ENCODE measurements around the gene WNT3A. TPM values are rescaled to one million over a fixed set of nuclear protein-coding genes. Genes with fewer than 3 reads are reported as not detected.

The WNT3A gene
- total and polyA plus RNA-seq, 9 of the 15 experiments (the other 6 are each of a cell fraction or from before 2014, with no cell fraction given) = not detected

DNA sequence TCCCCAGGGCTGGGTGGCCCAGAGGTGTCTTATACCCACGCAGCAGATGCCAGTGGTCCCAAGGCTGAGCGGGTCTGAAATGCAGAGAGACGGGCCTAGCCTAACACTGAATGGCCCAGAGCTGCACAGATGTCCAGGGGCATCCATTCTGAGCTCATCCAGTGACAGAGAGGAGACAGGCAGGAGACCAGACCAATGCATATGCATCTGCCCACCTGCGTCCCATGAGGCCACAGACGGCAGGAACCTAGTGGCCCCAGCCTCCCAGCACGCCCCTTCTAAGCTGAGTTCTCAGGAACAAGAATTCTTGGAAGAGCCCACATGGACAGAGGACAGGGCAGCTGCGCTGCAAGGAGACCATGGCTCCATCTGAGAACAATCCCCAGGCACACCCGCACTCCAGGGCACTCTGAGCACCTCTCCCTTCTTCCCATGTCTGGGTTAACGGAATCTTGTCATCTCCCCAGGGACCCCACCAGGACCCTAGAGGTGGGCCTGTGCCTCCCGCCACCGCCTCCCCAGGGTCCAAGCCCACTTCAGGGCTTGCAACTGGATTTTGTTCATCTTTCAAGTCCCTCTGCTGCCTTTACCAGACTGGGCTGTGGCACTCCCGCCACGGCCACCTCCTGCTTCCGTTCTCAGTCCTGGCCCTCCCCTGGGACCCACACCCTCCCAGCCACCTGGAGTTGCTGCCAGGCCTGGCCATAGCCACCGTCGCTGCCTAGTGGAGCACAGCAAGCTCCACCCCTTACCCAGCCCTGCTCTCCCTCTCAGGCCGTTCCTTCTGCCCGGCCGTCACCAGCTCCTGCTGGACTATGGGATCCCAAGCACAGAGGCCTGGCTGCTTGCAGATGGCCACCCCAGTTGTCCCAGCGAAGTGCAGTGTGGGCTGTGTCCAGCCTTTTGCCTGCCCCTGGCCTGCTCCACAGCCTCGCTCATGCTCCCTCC lies 3.3 kb downstream of the WNT3A start:
- FAIRE-seq (no peak), DNase-seq (ENCODE audit: extremely low read depth in 1 of 4, low spot score in 3 of 4) (peak in 1 of 4 experiments; percentile 8), ATAC-seq (peak; percentile 15)
- ChIA-PET CTCF (ENCODE audit: low intra/inter-chr PET ratio) (no interaction called here), POLR2A (interaction anchor here (0.7 kb wide), 1 partner anchor 10 kb away, joined by 3 read pairs; no protein-coding TSS in a partner anchor)
- peaks cover 0 to 39% of the 10 kb centered on the region in 2 experiments; a peak in 2 of 5 replicates for H3K4me1 ChIP-seq (replicated peaks in 1 of 2; ENCODE audit: control insufficient read depth in 2 of 2, insufficient read depth in 2 of 2, low read length in 2 of 2)
- no peaks in the 10 kb centered on the region for H3K79me2 ChIP-seq (ENCODE audit: control insufficient read depth, insufficient read depth, low read length)
- no peak overlapping the region for H3K4me2 ChIP-seq (ENCODE audit: insufficient read depth, low read length)
- no peak overlapping the region for H3K4me3 ChIP-seq
- no peaks in the 10 kb centered on the region for H3K36me3 ChIP-seq (ENCODE audit: control insufficient read depth, insufficient read depth, low read length)
- no peak overlapping the region for H3K9ac ChIP-seq (ENCODE audit: insufficient read depth in 1 of 2, low read depth in 2 of 2, low read length in 2 of 2)
- peaks cover 4% of the 10 kb centered on the region; the same call in 1 of the 2 replicates for H4K20me1 ChIP-seq (replicated peaks; ENCODE audit: control insufficient read depth, insufficient read depth, low read length)
- no peak overlapping the region for H3K27ac ChIP-seq (ENCODE audit: extremely low read depth, low read depth, low read length)
- no TSS peak for BruUV-seq (replicated peaks)
- H3K9me3 ChIP-seq (replicated peaks; ENCODE audit: control insufficient read depth, insufficient read depth, low read depth, low read length) = no peaks in the 10 kb centered on the region
- peaks cover 61 to 95% of the 10 kb centered on the region in 2 experiments for H3K27me3 ChIP-seq (ENCODE audit: control insufficient read depth in 2 of 2, insufficient read depth in 2 of 2, low read length in 2 of 2)
- WGBS (ENCODE audit: insufficient coverage, low coverage, missing lambda C conversion rate) = 3% methylated on average over 21 of the region's 21 CpGs
- H3K9me1 ChIP-seq (ENCODE audit: control insufficient read depth, insufficient read depth, low read length) = peaks cover under 1% of the 10 kb centered on the region
- intact Hi-C loops (cut with micrococcal nuclease) = no loop called here
- in situ Hi-C loops (cut with MboI) = no loop called here
- TF ChIP-seq POLR2AphosphoS2 (IDR thresholded peaks at IDR 0.05; ENCODE audit: low read length) = no peak
- no peak for TF ChIP-seq CREBBP (IDR thresholded peaks at IDR 0.05; ENCODE audit: low read depth, low read length)
- TF ChIP-seq, protein P1, sequence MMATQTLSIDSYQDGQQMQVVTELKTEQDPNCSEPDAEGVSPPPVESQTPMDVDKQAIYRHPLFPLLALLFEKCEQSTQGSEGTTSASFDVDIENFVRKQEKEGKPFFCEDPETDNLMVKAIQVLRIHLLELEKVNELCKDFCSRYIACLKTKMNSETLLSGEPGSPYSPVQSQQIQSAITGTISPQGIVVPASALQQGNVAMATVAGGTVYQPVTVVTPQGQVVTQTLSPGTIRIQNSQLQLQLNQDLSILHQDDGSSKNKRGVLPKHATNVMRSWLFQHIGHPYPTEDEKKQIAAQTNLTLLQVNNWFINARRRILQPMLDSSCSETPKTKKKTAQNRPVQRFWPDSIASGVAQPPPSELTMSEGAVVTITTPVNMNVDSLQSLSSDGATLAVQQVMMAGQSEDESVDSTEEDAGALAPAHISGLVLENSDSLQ (IDR thresholded peaks at IDR 0.05) = no peak
- no peak for TF ChIP-seq NONO (IDR thresholded peaks at IDR 0.05; ENCODE audit: low read depth in 2 of 2, low read length in 1 of 2)
- no peak for TF ChIP-seq TFAM (CRISPR knock-in tag; conservative IDR thresholded peaks at IDR 0.05)
- no peak for TF ChIP-seq ZNF146 (CRISPR knock-in tag; IDR thresholded peaks at IDR 0.05; ENCODE audit: unreplicated experiment)
- no peak overlapping the region for H2AFZ ChIP-seq (ENCODE audit: low read depth, low read length)
